ENCODE measurements around the gene DNAJB6. TPM values are rescaled to one million over a fixed set of nuclear protein-coding genes. Genes with fewer than 3 reads are reported as not detected.

Gene DNAJB6
- total RNA-seq, 2 experiments from 2014 or later: 85.9 to 97.1 TPM

DNA sequence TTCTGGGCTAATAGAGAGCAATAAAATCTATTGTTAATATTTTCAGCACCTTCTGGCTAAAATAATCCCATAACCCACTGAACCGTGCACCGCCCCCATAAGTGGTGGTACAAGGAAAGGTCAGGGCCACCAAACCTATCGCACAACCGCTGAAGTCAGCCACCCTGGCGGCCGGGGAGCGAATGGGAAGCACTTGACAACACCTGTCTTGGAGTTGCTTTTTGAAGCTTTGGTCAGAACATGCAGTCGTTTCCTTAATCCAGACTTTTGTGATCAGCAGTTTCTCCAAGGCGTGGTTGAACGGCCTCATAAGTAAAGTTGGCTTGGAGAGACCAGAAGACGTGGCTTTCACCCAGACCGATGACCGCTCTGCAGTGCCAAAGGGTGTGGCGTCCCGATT lies 97.4 kb downstream of the DNAJB6 start:
- DNase-seq: peak; percentile 8
- Mint-ChIP-seq H3K9me3 (no peaks in the 10 kb centered on the region), H3K27me3 (peaks cover 8% of the 10 kb centered on the region), H3K4me3 (no peak overlapping the region), H3K4me1 (peaks cover 20% of the 10 kb centered on the region), H3K27ac (no peak overlapping the region), H3K36me3 (ENCODE audit: low read depth) (no peaks in the 10 kb centered on the region)
- ChIA-PET CTCF (interaction anchor here (0.8 kb wide), 1 partner anchor 247 kb away, joined by 3 read pairs; no protein-coding TSS in a partner anchor), POLR2A (no interaction called here)

DNA sequence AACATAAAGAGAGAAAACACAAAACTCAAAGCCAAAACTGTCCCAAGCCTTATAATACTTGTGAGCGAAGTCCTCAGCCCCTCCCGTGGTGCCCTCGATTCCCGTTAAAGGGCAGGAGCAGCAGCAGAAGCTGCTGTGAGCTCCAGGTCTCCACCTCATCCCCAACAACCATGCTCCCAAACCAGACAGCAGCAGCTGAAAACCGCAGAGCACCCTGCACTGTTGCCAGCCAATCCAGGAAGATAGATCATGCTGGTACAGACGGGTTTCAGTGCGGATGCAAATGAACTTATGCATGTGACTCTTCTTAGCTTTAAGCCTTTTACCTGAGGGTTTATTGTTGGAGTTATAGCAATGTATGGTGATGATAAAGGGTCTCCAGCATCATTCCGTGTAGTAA lies 97.9 kb downstream of the DNAJB6 start:
- Mint-ChIP-seq H3K4me1 (peaks cover 20% of the 10 kb centered on the region), H3K9me3 (no peaks in the 10 kb centered on the region), H3K27ac (no peak overlapping the region), H3K4me3 (no peak overlapping the region), H3K36me3 (ENCODE audit: low read depth) (no peaks in the 10 kb centered on the region), H3K27me3 (peaks cover 8% of the 10 kb centered on the region)
- DNase-seq: no peak
- ChIA-PET POLR2A (no interaction called here), CTCF (interaction anchor here (0.8 kb wide), 1 partner anchor 247 kb away, joined by 3 read pairs; no protein-coding TSS in a partner anchor)

DNA sequence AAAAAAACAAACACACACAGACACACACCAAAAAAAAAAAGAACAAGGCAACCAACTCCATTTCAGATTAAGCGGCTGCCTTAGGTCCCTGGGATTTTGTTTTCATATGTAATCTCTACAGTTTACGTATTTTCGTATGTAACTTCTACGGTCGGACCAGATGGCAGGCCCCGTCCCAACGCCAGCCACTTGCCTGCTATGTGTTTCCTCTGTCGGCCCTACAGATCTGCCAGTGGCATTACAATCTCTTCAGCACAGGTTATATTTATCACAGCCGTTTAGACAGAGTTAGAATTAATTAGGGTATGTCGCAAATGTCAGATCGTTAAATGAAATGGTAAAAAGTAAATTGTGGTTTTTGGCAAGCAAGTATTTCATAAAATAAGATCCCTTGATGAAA lies 99.3 kb downstream of the DNAJB6 start:
- no peak overlapping the region for H3K27ac Mint-ChIP-seq
- ChIA-PET POLR2A (no interaction called here), CTCF (interaction anchor here (0.7 kb wide), 1 partner anchor 307 kb away, joined by 3 read pairs; no protein-coding TSS in a partner anchor)
- DNase-seq: no peak
- H3K27me3 Mint-ChIP-seq: peaks cover 8% of the 10 kb centered on the region
- H3K9me3 Mint-ChIP-seq: no peaks in the 10 kb centered on the region
- H3K36me3 Mint-ChIP-seq (ENCODE audit: low read depth): no peaks in the 10 kb centered on the region
- peaks cover 20% of the 10 kb centered on the region for H3K4me1 Mint-ChIP-seq
- H3K4me3 Mint-ChIP-seq: no peak overlapping the region

DNA sequence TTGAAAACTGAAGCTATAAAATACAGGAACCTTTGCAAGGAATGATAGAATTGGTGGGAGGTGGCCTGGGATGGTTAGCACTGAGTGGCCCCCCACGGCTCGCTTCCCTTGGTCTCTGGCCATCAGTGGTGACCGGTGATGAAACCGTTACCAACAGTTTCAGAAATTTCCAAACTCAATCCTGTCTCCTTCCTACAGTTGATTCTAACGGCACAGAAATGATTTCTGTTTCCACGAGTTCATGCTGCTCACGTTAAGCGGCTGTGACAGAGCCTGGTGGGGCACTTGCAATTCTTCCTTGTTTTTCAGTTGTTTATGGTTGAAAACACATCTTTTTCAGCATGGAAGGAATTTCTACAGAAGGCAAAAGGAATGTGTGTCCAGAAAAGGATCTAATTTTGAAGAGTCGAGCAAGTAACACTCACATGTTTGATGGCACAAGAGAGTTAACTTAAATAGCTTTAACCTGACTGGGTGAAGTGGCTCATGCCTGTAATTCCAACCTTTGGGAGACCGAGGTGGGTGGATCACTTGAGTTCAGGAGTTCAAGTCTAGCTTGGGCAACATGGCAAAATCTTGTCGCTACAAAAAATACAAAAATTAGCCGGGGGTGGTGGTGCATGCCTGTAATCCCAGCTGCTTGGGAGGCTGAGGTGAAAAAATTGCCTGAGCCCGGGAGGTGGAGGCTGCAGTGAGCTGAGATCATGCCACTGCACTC lies 100.1 kb downstream of the DNAJB6 start:
- no peak for DNase-seq
- no peak overlapping the region for H3K4me3 Mint-ChIP-seq
- H3K27me3 Mint-ChIP-seq: peaks cover 8% of the 10 kb centered on the region
- peaks cover 20% of the 10 kb centered on the region for H3K4me1 Mint-ChIP-seq
- H3K36me3 Mint-ChIP-seq (ENCODE audit: low read depth): no peaks in the 10 kb centered on the region
- ChIA-PET POLR2A (no interaction called here), CTCF (no interaction called here)
- no peaks in the 10 kb centered on the region for H3K9me3 Mint-ChIP-seq
- H3K27ac Mint-ChIP-seq: no peak overlapping the region

DNA sequence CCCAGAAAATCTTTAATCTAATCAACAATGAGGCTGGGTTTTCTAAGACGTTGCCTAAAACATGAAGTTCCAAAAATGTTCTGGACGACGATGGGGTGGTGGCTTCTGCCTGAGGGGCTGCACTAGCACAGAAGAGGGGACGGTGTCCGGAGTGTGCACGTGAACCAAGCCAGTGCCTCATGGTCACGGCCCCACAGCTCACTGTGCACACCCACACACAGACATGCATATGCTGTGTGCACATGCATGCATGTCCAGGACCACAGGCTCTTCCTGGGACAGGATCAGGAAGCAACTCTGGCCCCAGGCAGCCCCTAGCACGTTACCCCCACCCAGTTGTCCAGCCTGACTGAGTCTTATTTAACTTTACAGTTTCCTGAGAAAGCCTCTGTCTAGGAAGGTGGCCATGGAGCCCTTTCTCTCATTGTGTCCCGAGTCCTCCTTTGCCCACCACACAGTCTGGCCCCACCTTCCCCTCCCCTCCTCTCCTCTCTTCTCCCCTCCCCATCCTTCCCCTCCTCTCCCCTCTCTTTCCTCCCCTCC lies 100.8 kb downstream of the DNAJB6 start:
- Mint-ChIP-seq H3K9me3 (no peaks in the 10 kb centered on the region), H3K4me3 (no peak overlapping the region), H3K27ac (no peak overlapping the region), H3K4me1 (peaks cover 16% of the 10 kb centered on the region), H3K27me3 (peaks cover 8% of the 10 kb centered on the region), H3K36me3 (ENCODE audit: low read depth) (no peaks in the 10 kb centered on the region)
- DNase-seq: no peak
- CTCF ChIA-PET: no interaction called here
- POLR2A ChIA-PET: no interaction called here

DNA sequence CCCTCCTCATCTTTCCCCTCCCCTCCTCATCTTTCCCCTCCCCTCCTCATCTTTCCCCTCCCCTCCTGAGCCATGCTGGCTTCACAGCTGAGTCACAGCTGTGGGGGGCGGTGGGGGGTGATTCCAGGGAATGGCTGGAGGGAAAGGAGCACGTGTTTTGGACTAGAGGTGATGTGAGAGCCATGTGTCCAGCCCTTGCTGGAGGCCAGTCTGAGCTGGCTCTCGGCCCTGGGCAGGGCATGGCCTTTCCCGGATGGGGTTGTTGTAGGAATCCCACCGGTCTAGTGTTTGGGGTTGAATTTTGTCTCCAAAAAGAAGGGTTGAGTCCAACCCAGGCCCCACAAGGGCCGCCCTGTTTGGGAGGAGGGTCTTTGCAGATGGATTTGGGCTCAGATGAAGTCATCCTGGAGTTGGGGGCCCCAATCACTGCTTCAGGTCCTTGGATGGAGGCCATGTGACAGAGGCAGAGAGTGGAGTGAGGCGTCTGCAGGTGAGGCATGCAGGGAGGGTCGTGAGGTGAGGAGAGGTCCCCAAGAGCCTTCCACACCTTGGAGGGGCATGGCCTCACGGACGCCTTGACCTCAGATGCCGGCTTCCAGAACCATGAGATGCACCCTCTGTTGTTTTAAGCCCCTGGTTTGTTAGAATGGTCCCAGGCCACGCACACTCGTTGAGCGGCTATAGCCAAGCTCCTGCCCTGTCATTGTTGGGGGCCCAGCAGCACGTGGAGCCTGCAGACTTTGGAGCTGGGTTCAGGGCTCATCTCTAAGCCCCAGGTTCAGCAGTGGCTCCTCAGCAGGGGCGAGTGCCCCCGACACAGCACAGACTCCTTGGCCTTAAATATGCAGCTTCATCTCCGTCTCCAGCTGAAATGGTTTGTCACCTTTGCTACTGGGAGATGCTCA lies 101.6 kb downstream of the DNAJB6 start:
- Mint-ChIP-seq H3K27me3 (peaks cover 8% of the 10 kb centered on the region), H3K9me3 (no peaks in the 10 kb centered on the region), H3K4me3 (no peak overlapping the region), H3K4me1 (peaks cover 8% of the 10 kb centered on the region), H3K27ac (no peak overlapping the region), H3K36me3 (ENCODE audit: low read depth) (no peaks in the 10 kb centered on the region)
- POLR2A ChIA-PET: no interaction called here
- no peak for DNase-seq
- CTCF ChIA-PET: no interaction called here

DNA sequence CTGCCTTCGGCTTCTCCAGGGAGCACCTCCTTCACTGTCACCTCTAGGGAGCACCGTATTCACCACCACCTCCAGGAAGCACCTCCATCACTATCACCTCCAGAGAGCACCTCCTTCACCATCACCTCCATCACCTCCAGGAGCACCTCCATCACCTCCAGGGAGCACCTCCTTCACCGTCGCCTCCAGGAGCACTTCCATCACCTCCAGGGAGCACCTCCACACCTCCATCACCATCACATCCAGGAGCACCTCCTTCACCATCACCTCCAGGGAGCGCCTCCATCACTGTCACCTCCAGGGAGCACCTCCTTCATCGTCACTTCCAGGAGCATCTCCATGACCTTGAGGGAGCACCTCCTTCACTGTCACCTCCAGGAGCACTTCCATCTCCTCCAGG lies 102.3 kb downstream of the DNAJB6 start:
- CTCF ChIA-PET: no interaction called here
- Mint-ChIP-seq H3K4me1 (peaks cover 4% of the 10 kb centered on the region), H3K27ac (no peak overlapping the region), H3K9me3 (no peaks in the 10 kb centered on the region), H3K27me3 (peaks cover 8% of the 10 kb centered on the region), H3K36me3 (ENCODE audit: low read depth) (no peaks in the 10 kb centered on the region), H3K4me3 (no peak overlapping the region)
- POLR2A ChIA-PET: no interaction called here
- DNase-seq: no peak

DNA sequence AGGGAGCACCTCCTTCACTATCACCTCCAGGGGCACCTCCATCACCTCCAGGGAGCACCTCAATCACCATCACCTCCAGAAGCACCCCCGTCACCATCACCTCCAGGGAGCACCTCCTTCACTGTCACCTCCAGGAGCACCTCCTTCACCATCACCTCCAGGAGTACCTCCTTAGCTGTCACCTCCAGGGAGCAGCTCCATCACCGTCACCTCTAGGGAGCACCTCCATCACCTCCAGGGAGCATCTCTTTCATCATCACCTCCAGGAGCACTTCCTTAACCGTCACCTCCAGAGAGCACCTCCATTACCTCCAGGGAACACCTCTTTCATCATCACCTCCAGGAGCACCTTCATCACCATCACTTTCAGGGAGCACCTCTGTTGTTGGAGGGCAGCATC lies 103.0 kb downstream of the DNAJB6 start:
- ChIA-PET POLR2A (no interaction called here), CTCF (no interaction called here)
- Mint-ChIP-seq H3K27ac (no peak overlapping the region), H3K4me3 (no peak overlapping the region), H3K9me3 (no peaks in the 10 kb centered on the region), H3K36me3 (ENCODE audit: low read depth) (no peaks in the 10 kb centered on the region), H3K27me3 (peaks cover 8% of the 10 kb centered on the region), H3K4me1 (peaks cover 1% of the 10 kb centered on the region)
- DNase-seq: no peak

DNA sequence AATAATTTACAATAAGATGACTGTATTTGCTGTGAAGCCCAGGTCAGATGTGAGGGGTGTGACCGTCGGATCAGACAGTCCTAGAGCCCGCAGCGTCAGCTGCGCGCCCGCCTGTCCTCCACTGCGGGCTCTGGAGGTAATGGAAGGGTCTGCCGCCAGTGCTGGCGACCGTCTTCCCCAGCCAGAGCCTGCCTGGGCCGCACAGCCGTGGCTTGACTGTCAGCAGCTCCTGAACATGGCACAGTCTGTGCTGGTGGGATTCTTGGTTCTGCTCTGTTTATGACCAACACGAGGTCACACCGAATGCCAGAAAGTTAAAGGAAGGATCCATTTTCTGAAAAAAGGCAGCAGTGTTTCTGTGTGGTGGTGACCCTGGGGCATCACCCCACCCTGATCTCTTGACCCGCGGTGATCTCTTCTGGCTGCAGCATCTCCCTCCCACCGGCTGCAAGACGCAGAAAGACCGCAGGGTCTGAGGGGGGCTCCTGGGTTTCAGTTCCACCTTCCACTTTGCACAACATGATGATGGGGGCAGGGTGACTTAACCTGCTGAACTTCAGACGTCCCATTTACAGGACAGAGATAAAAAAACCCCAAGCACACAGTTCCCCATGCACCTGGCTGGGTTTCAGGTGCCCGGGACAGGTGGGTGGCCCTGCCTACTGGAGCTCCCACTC lies 103.7 kb downstream of the DNAJB6 start:
- peak; percentile 9 for DNase-seq
- CTCF ChIA-PET: no interaction called here
- Mint-ChIP-seq H3K4me1 (no peaks in the 10 kb centered on the region), H3K36me3 (ENCODE audit: low read depth) (no peaks in the 10 kb centered on the region), H3K4me3 (no peak overlapping the region), H3K27ac (no peak overlapping the region), H3K27me3 (peaks cover 8% of the 10 kb centered on the region), H3K9me3 (no peaks in the 10 kb centered on the region)
- POLR2A ChIA-PET: no interaction called here

DNA sequence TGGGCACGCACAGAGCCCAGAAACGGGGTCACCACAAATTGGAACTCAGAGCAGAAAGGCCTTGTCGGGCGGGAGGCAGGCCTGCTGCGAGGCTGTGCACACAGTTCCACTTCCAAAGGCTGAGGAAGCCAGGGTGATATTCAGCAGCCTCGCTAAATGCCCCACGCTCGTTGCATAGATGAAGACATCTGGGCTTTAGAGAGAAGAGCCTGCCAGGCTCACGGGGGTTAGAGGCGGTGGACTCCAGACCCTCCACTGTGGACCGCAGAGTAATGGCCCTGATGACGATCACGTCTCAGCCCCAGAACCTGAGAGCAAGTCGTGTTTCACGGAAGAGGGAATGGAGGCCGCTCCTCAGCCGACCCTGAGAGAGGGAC lies 104.2 kb downstream of the DNAJB6 start:
- Mint-ChIP-seq H3K9me3 (no peaks in the 10 kb centered on the region), H3K27me3 (peaks cover 6% of the 10 kb centered on the region), H3K4me1 (no peaks in the 10 kb centered on the region), H3K27ac (no peak overlapping the region), H3K36me3 (ENCODE audit: low read depth) (no peaks in the 10 kb centered on the region), H3K4me3 (no peak overlapping the region)
- CTCF ChIA-PET: no interaction called here
- peak; percentile 11 for DNase-seq
- POLR2A ChIA-PET: no interaction called here

DNA sequence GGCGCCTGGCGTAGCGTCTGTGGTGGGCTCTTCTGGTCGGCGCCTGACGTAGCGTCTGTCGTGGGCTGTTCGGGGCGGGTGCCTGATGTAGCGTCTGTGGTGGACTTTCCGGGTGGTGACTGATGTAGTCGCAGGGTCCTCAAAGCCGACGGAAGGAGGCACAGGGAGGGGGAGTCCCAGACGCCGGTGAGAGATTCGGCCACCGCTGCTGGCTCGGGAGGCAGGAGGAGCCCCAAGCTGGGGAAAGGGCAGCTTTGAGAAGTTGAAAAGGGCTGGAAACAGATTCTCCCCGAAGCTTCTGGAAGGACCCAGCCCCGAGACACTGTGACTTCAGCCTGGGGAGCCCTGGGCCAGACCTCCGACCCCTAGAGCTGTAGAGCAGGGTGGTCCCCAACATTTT lies 105.7 kb downstream of the DNAJB6 start:
- Mint-ChIP-seq H3K4me3 (no peak overlapping the region), H3K27me3 (peaks cover under 1% of the 10 kb centered on the region), H3K27ac (no peak overlapping the region), H3K4me1 (no peaks in the 10 kb centered on the region), H3K9me3 (no peaks in the 10 kb centered on the region), H3K36me3 (ENCODE audit: low read depth) (no peaks in the 10 kb centered on the region)
- no peak for DNase-seq
- ChIA-PET POLR2A (no interaction called here), CTCF (no interaction called here)

DNA sequence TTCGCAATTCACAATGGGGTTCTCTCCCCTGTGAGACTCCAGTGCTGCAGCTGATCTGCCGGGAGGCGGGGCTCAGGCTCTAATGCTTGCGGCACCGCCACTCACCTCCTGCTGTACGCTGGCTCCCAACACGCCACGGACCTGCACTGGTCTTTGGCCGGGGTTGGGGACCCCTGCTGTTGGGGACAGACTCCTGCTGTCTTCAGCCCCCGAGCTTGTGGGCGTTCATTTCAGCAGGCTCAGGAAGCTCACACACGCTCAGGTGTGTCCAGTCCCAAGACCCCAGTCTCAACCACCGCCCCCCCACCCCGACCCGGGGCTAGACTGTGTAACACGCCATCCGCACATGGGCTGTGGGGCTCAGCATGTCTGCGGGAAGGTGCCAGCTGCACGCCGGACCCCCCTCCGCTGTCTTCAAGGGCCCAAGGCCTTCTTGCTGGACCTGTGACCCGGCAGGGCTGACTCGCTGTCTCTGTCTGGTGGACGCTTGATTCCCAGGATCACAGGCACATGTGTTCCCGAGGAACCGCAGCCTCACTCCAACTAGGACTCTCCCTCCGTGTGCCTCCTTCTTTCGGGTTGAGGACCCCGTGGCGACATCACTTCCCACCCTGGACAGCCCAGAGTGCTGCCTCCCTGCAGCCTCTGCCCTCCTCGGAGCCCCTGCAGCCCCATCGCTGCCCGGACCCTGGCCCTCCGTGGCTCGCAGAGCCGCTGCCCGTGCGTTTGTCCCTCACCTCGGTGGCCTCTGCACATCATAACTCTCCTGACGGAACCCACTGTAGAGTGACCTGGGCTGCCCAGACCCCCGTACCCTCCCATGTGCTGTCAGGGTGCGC lies 106.4 kb downstream of the DNAJB6 start:
- ChIA-PET CTCF (no interaction called here), POLR2A (no interaction called here)
- Mint-ChIP-seq H3K27ac (no peak overlapping the region), H3K4me1 (no peaks in the 10 kb centered on the region), H3K9me3 (no peaks in the 10 kb centered on the region), H3K36me3 (ENCODE audit: low read depth) (no peaks in the 10 kb centered on the region), H3K4me3 (no peak overlapping the region), H3K27me3 (no peaks in the 10 kb centered on the region)
- no peak for DNase-seq
